OCI-LY3 (cell line): Measurements from ENCODE around the gene UGT1A10.

Experiments used
- H2AFZ ChIP-seq: fragments of 200-600, 300-600 bp; shearing (Covaris generic); 2 replicates; pipeline ENCODE4 v1.6.0; 2014; ENCODE audit warnings: antibody characterized with exemption, low read depth, low read length
- H3K27ac ChIP-seq: fragments of 200-600, 300-600 bp; sonication (generic); 2 replicates; pipeline ENCODE4 v1.5.1; 2014; ENCODE audit warnings: mild to moderate bottlenecking, low read length, moderate library complexity, mixed read lengths
- H3K27me3 ChIP-seq: fragments of 200-600, 300-600 bp; sonication (generic); 2 replicates; pipeline ENCODE4 v1.6.1; 2014; ENCODE audit warnings: low read depth, low read length, mixed read lengths
- H3K36me3 ChIP-seq: fragments of 200-600, 300-600 bp; sonication (generic); replicated peaks from 2 replicates; pipeline ENCODE3; 2014; ENCODE audit warnings: low read depth, low read length, mixed read lengths
- H3K4me1 ChIP-seq: fragments of 300-600, 200-600 bp; sonication (generic); 2 replicates; pipeline ENCODE4 v1.6.1; 2014; ENCODE audit warnings: low read length, mixed read lengths
- H3K4me2 ChIP-seq: fragments of 200-600, 300-600 bp; sonication (generic); 2 replicates; pipeline ENCODE4 v1.6.1; 2014; ENCODE audit warnings: low read length, mixed read lengths
- H3K4me3 ChIP-seq: fragments of 300-600, 200-600 bp; sonication (generic); 2 replicates; pipeline ENCODE4 v1.5.1; 2014; ENCODE audit warnings: antibody characterized with exemption, mild to moderate bottlenecking, low read length, moderate library complexity
- H3K79me2 ChIP-seq: fragments of 300-600, 200-600 bp; shearing (Covaris generic); 2 replicates; pipeline ENCODE4 v1.6.1; 2014; ENCODE audit warnings: mild to moderate bottlenecking, low read length, mixed read lengths
- H3K9ac ChIP-seq: fragments of 300-600, 200-600 bp; shearing (Covaris generic); 2 replicates; pipeline ENCODE4 v1.6.0; 2014; ENCODE audit warnings: mild to moderate bottlenecking, low read length, moderate library complexity
- H3K9me3 ChIP-seq: fragments of 200-600, 300-600 bp; shearing (Covaris generic); 2 replicates; pipeline ENCODE4 v1.6.1; 2014; ENCODE audit warnings: low read length, mixed read lengths; ENCODE audit not compliant: insufficient read depth
- H4K20me1 ChIP-seq: fragments of 200-600, 300-600 bp; sonication (generic); 2 replicates; pipeline ENCODE4 v1.6.1; 2016; ENCODE audit warnings: low read length, mixed read lengths; ENCODE audit not compliant: insufficient read depth
- CTCF ChIP-seq: fragments of 200-600, 300-600 bp; sonication (generic); IDR thresholded peaks from 2 replicates; pipeline ENCODE4 v1.5.1; 2014; ENCODE audit warnings: antibody characterized with exemption, low read length, low read depth
- EZH2phosphoT487 ChIP-seq: fragments of 200-600 bp; shearing (Covaris generic); IDR thresholded peaks from 2 replicates; pipeline ENCODE4 v1.6.1; 2018; ENCODE audit warnings: antibody characterized with exemption, mixed run types, low read depth

UGT1A10 gene

GRCh38 chr2:233819884-233820773, 183.9 kb downstream of the UGT1A10 start:
- no peak overlapping the region for H3K4me3 ChIP-seq
- TF ChIP-seq EZH2phosphoT487 (no peak), CTCF (no peak)
- H3K27me3 ChIP-seq = no peaks in the 10 kb centered on the region
- no peaks in the 10 kb centered on the region for H3K9me3 ChIP-seq
- no peaks in the 10 kb centered on the region for H3K4me1 ChIP-seq
- no peaks in the 10 kb centered on the region for H3K79me2 ChIP-seq
- H4K20me1 ChIP-seq = no peaks in the 10 kb centered on the region
- no peak overlapping the region for H2AFZ ChIP-seq
- no peaks in the 10 kb centered on the region for H3K36me3 ChIP-seq
- H3K4me2 ChIP-seq = no peak overlapping the region
- no peak overlapping the region for H3K9ac ChIP-seq
- no peak overlapping the region for H3K27ac ChIP-seq

- no peak overlapping the region for H3K27ac ChIP-seq
- H3K27me3 ChIP-seq = no peaks in the 10 kb centered on the region
- H3K4me2 ChIP-seq = no peak overlapping the region
- no peak overlapping the region for H3K4me3 ChIP-seq
- H3K4me1 ChIP-seq = no peaks in the 10 kb centered on the region
- H3K36me3 ChIP-seq = no peaks in the 10 kb centered on the region
- TF ChIP-seq EZH2phosphoT487 = no peak
- no peak for TF ChIP-seq CTCF
- no peaks in the 10 kb centered on the region for H3K9me3 ChIP-seq
- no peaks in the 10 kb centered on the region for H4K20me1 ChIP-seq
- H3K79me2 ChIP-seq = no peaks in the 10 kb centered on the region
- H3K9ac ChIP-seq = no peak overlapping the region
- H2AFZ ChIP-seq = no peak overlapping the region
Observed at GRCh38 chr2:233820774-233821105, 184.5 kb downstream of the UGT1A10 start.

GRCh38 chr2:233821196-233821595, 184.9 kb downstream of the UGT1A10 start:
- Histone ChIP-seq H3K79me2 (no peaks in the 10 kb centered on the region), H3K27me3 (no peaks in the 10 kb centered on the region), H3K9me3 (no peaks in the 10 kb centered on the region), H3K27ac (no peak overlapping the region), H3K4me3 (no peak overlapping the region), H3K4me2 (no peak overlapping the region), H4K20me1 (no peaks in the 10 kb centered on the region), H3K9ac (no peak overlapping the region), H3K4me1 (no peaks in the 10 kb centered on the region), H2AFZ (no peak overlapping the region), H3K36me3 (no peaks in the 10 kb centered on the region)
- TF ChIP-seq EZH2phosphoT487 = no peak
- TF ChIP-seq CTCF = no peak

GRCh38 chr2:233821709-233822100, 185.5 kb downstream of the UGT1A10 start:
- H4K20me1 ChIP-seq = no peaks in the 10 kb centered on the region
- H3K27me3 ChIP-seq = no peaks in the 10 kb centered on the region
- no peaks in the 10 kb centered on the region for H3K79me2 ChIP-seq
- H3K4me2 ChIP-seq = no peak overlapping the region
- H3K4me3 ChIP-seq = no peak overlapping the region
- no peak for TF ChIP-seq EZH2phosphoT487
- no peak for TF ChIP-seq CTCF
- no peaks in the 10 kb centered on the region for H3K36me3 ChIP-seq
- no peaks in the 10 kb centered on the region for H3K4me1 ChIP-seq
- H2AFZ ChIP-seq = no peak overlapping the region
- H3K9me3 ChIP-seq = no peaks in the 10 kb centered on the region
- no peak overlapping the region for H3K9ac ChIP-seq
- H3K27ac ChIP-seq = no peak overlapping the region
